Activated CD4-positive, alpha-beta T cell treated with anti-CD3 and anti-CD28 coated beads for 4 hours (primary cell): ENCODE measurements around the gene PGAP2.
A peak's percentile ranks its signal among the peaks of the same experiment; 100 is the strongest.
"Not testable (repeated sequence)": the region's sequence is repeated elsewhere in the genome, so short reads cannot be mapped to it uniquely, and the experiment has no call there.

ENCODE experiments used
- DNase-seq, 2 donors: peaks; one replicate each; pipeline ENCODE4 v3.0.0-alpha.2; 2020

PGAP2 gene

GRCh38 chr11:3807909-3808860 lies at the start of gene PGAP2:
Gene PGAP2 (plus strand): TSS chr11:3808560. CDS start chr11:3811260, 2,700 bp downstream.
- peak; percentile 43 to 47 for DNase-seq

GRCh38 chr11:3764266-3764665 lies 44.1 kb upstream of the PGAP2 start:
- DNase-seq, result no peak

GRCh38 chr11:3766836-3767235 lies 41.5 kb upstream of the PGAP2 start:
- not testable (repeated sequence) for DNase-seq

- DNase-seq, result no peak
Observed at GRCh38 chr11:3767536-3767935, 40.8 kb upstream of the PGAP2 start.

GRCh38 chr11:3773180-3773579 lies 35.2 kb upstream of the PGAP2 start:
- DNase-seq, result no peak

GRCh38 chr11:3775736-3776406 lies 32.5 kb upstream of the PGAP2 start:
- no peak for DNase-seq

- DNase-seq, result no peak
Observed at GRCh38 chr11:3781423-3781822, 26.9 kb upstream of the PGAP2 start.

- no peak for DNase-seq
Observed at GRCh38 chr11:3782963-3783362, 25.4 kb upstream of the PGAP2 start.

- no peak for DNase-seq
Observed at GRCh38 chr11:3783611-3784010, 24.7 kb upstream of the PGAP2 start.

GRCh38 chr11:3786781-3787428 lies 21.5 kb upstream of the PGAP2 start:
- DNase-seq, result no peak

GRCh38 chr11:3794387-3794786 lies 14.0 kb upstream of the PGAP2 start:
- not testable (repeated sequence) for DNase-seq

GRCh38 chr11:3795131-3796001 lies 13.0 kb upstream of the PGAP2 start:
- no peak for DNase-seq

- no peak for DNase-seq
Observed at GRCh38 chr11:3796002-3796311, 12.4 kb upstream of the PGAP2 start.

- DNase-seq, result no peak
Observed at GRCh38 chr11:3796346-3796745, 12.0 kb upstream of the PGAP2 start.

- DNase-seq, result no peak
Observed at GRCh38 chr11:3796801-3797328, 11.5 kb upstream of the PGAP2 start.

GRCh38 chr11:3797329-3798090 lies 10.8 kb upstream of the PGAP2 start, which contains the start of gene NUP98:
Gene NUP98 (minus strand): TSS chr11:3797554. CDS start chr11:3782117, 15,437 bp downstream.
- peak; percentile 99 for DNase-seq

GRCh38 chr11:3799143-3799542 lies 9.2 kb upstream of the PGAP2 start:
- no peak for DNase-seq

- no peak for DNase-seq
Observed at GRCh38 chr11:3799873-3800272, 8.5 kb upstream of the PGAP2 start.

GRCh38 chr11:3802011-3802790 lies 6.2 kb upstream of the PGAP2 start:
- no peak for DNase-seq

GRCh38 chr11:3803726-3804495 lies 4.4 kb upstream of the PGAP2 start:
- DNase-seq, result no peak
